GM21529 (cell line): ENCODE results near the gene EBP.
A peak's percentile ranks its signal among the peaks of the same experiment; 100 is the strongest.

Source experiments
- ATAC-seq: cut with Tn5 transposase; IDR thresholded peaks from one replicate; pipeline ENCODE4 v1.9.1; 2021; ENCODE audit not compliant: unreplicated experiment

Gene EBP

GRCh38 chrX:48574270-48575266 lies 53.0 kb downstream of the EBP start, which contains the start of gene RBM3:
Gene RBM3, plus strand, starts transcription at chrX:48574484. Its CDS starts 697 bp downstream, at chrX:48575181.
- ATAC-seq: peak; percentile 84

DNA sequence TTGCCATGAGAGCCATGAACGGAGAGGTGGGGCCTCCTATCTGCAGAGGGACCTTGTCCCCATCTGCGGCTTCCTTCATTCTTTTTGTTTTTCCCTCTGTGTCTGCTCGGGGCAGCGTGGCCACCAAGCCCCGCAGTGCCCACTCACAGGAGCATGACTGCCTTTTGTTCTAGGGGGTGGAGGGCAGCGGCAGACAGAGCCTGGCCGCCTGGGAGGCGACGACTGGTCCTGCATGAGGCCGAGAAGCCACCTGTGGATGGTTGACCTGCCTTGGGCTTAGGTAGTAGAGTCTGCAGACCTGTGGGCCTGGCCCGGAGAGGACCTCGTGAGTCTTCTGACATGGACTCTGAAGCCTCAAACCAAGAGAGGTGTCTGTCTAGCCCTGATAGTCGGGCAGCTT lies 54.0 kb downstream of the EBP start:
- ATAC-seq: no peak

- ATAC-seq: no peak
These were observed 54.5 kb downstream of the EBP start for GRCh38 chrX:48576108-48576507.
